ENCODE measurements around the gene HSD17B3.
A peak's percentile ranks its signal among the peaks of the same experiment; 100 is the strongest.
"Not testable (repeated sequence)": the region's sequence is repeated elsewhere in the genome, so short reads cannot be mapped to it uniquely, and the experiment has no call there.

HSD17B3 gene

DNA sequence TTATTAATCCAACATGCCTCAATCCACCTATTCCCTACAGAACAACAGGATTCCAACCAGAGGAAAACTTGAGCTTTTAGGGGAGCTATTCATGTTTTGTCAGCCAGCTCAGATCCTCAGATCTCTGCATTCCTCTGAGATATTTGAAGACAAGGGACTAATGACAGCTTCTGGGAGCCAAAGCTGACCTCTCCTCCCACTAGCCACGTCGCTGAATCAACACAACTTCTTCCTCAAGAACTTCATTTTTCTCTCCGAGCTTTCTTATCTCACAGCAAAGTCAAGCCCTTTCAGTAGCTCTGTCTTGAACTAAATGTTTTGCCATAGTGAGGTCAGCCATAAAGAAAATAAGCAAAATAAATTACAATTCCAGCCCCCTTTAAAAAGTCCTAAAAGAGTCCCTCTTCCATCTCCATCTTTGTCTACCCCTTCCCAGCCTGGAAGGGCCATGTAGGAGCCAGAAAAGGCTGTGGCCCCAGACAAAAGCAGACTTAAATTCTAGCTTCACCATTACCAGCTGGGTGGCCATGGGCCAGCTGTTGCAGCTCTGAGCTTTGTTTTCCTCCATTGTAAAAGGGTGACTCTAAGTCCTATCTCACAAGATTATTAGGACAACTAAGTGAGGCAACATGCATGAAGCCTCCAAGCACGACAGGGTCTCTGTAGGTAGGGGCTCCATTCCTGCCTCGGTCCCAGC lies 65.0 kb downstream of the HSD17B3 start:
- in situ Hi-C loops (cut with MboI; ENCODE audit: low sequenced_read_pairs) = loop anchor here (5.0 kb wide), 1 partner anchor 75 kb away; no protein-coding TSS in a partner anchor
- Histone ChIP-seq H3K36me3 (replicated peaks) (no peaks in the 10 kb centered on the region), H3K4me3 (no peak overlapping the region), H3K27me3 (ENCODE audit: low read depth) (no peaks in the 10 kb centered on the region), H3K4me1 (no peaks in the 10 kb centered on the region), H3K9me3 (no peaks in the 10 kb centered on the region)
- DNase-seq (ENCODE audit: low spot score in 2 of 2) = no peak

DNA sequence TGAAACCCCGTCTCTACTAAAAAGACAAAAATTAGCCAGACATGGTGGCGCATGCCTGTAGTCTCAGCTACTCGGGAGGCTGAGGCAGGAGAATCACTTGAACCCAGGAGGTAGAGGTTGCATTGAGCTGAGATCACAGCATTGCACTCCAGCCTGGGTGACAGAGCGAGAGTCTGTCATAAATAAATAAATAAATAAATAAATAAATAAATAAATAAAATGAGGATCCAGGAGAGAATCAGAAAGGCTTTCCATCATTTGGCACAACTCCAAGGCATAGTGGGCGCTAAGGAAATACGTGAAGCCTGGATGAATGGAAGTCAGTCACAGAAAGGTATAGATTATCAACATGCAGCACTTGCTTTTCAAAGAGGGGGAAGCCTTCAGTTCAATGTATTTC lies 65.6 kb downstream of the HSD17B3 start:
- H3K4me3 ChIP-seq; H3K4me1 ChIP-seq; H3K27me3 ChIP-seq (ENCODE audit: low read depth); H3K9me3 ChIP-seq; DNase-seq (ENCODE audit: low spot score in 2 of 2); H3K36me3 ChIP-seq (replicated peaks): not testable (repeated sequence)
- in situ Hi-C loops (cut with MboI; ENCODE audit: low sequenced_read_pairs) = loop anchor here (5.0 kb wide), 1 partner anchor 76 kb away; no protein-coding TSS in a partner anchor

DNA sequence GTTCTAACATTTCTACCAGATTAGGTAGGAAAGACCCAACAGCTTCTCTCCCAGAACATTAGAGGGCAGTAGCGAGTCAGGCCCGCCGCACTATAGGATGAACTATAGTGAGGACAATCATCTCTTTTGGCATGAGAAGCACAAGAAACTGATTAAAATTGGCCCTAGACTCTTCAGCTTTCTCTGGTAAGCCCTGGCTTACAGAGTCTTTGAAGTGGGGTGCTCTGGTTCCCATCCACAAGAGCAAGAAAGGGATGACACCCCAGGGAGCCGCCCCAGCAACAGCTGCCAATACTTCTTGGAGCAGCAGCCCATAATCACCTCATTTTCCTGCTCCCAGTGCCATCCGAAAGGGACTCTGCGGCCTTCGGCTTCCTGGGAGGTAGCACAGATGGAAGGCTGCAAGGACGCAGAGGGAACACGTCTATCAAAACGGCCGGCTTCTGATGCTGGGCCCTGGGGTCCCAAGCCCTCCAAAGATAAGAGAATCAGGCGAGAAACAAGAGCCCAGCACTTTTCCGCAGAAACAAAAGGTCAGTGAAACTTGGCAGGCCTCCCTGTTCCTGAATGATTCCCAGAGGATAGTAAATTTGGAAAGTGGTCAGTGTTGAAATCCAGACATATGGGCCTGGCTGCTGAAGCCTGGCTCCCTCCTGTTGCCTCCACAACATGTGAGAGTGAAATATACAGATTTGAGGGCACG lies 69.3 kb downstream of the HSD17B3 start:
- in situ Hi-C loops (cut with MboI; ENCODE audit: low sequenced_read_pairs) = no loop called here
- Histone ChIP-seq H3K9me3 (no peaks in the 10 kb centered on the region), H3K4me1 (no peaks in the 10 kb centered on the region), H3K36me3 (replicated peaks) (no peaks in the 10 kb centered on the region), H3K27me3 (ENCODE audit: low read depth) (no peaks in the 10 kb centered on the region), H3K4me3 (no peak overlapping the region)
- peak; percentile 62 to 67 for DNase-seq (ENCODE audit: low spot score in 2 of 2)

DNA sequence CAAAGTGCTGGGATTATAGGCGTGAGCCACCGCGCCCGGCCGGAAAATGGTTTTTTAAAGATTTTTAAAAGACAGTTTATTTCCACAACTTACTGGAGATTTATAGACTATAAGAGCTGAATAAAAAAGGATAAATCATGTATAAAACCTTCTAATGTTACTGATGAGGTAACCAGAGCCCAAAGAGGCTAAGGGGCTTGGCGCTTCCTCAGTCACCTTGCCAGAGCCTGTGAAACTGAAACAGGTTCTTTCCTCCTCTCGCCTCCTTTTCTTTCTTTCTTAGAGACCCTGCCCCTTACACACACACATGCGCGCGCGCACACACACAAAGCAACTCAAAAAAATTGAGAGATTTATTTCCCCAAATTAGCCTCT lies 69.8 kb downstream of the HSD17B3 start:
- no peaks in the 10 kb centered on the region for H3K36me3 ChIP-seq (replicated peaks)
- no peaks in the 10 kb centered on the region for H3K9me3 ChIP-seq
- no peak for DNase-seq (ENCODE audit: low spot score in 2 of 2)
- no peaks in the 10 kb centered on the region for H3K4me1 ChIP-seq
- H3K27me3 ChIP-seq (ENCODE audit: low read depth) = no peaks in the 10 kb centered on the region
- in situ Hi-C loops (cut with MboI; ENCODE audit: low sequenced_read_pairs) = no loop called here
- no peak overlapping the region for H3K4me3 ChIP-seq

DNA sequence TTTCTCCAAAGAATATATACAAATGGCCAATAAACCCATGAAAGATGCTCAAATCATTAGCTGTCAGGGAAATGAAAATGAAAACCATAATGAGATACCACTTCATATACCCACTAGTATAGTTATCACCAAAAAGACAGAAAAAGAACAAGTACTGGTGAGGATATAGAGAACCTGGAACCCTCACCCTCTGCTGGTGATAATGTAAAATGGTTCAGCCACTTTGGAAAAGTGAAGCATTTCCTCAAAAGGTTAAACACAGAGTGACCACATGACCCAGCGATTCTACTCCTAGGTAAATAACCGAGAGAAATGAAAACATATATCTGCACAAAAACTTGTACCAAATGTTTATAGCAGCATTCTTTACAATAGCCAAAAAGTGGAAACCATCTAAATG lies 72.0 kb downstream of the HSD17B3 start:
- Histone ChIP-seq H3K9me3 (no peaks in the 10 kb centered on the region), H3K4me1 (no peaks in the 10 kb centered on the region), H3K4me3 (no peak overlapping the region), H3K36me3 (replicated peaks) (no peaks in the 10 kb centered on the region), H3K27me3 (ENCODE audit: low read depth) (no peaks in the 10 kb centered on the region)
- in situ Hi-C loops (cut with MboI; ENCODE audit: low sequenced_read_pairs) = no loop called here
- DNase-seq (ENCODE audit: low spot score in 2 of 2) = no peak

DNA sequence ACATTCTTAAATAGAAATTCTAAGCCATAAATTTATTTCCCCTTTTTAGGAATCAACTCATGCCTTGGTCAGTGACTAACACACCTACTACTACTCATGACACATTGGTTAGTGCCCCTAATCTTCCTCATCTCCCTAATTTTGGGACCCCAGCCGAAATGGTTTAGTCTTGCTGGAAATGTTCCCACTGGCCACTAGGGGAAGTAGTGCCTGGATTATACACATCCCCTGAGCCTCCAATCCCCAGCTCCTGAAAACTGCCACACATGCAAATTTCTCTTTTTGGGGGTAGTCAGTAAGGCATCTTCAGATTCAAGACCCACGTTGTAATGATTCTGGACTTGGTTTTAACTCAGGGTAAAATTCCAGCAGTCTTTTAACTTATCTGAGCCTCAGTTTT lies 79.8 kb downstream of the HSD17B3 start:
- in situ Hi-C loops (cut with MboI; ENCODE audit: low sequenced_read_pairs) = no loop called here

DNA sequence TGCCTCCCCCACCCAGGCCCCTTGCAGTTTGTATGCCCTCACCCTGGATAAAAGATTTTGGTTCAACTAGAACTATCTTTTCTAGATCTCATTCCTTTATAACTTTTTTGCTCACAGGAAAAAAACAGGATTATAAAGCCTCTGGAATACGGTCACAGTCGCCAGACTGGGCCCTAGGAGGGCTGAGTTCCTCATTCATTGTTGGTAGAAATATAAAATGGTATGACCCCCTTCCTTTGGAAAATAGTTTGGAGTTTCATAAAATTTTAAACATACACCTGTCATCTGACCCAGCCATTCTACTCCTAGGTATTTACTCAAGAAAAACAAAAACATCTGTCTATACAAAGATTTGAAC lies 82.1 kb downstream of the HSD17B3 start:
- Histone ChIP-seq H3K27me3 (ENCODE audit: low read depth) (no peaks in the 10 kb centered on the region), H3K36me3 (replicated peaks) (no peaks in the 10 kb centered on the region), H3K9me3 (no peaks in the 10 kb centered on the region), H3K4me1 (peaks cover 4% of the 10 kb centered on the region), H3K4me3 (no peak overlapping the region)
- DNase-seq (ENCODE audit: low spot score in 2 of 2) = no peak
- in situ Hi-C loops (cut with MboI; ENCODE audit: low sequenced_read_pairs) = no loop called here

More for the DNA sequence above, 79.8 kb downstream of the HSD17B3 start:
- no peaks in the 10 kb centered on the region for H3K9me3 ChIP-seq
- no peaks in the 10 kb centered on the region for H3K36me3 ChIP-seq (replicated peaks)
- H3K4me1 ChIP-seq = peaks cover 4% of the 10 kb centered on the region
- no peak overlapping the region for H3K4me3 ChIP-seq
- peak; percentile 9 to 29 for DNase-seq (ENCODE audit: low spot score in 2 of 2)
- H3K27me3 ChIP-seq (ENCODE audit: low read depth) = no peaks in the 10 kb centered on the region

DNA sequence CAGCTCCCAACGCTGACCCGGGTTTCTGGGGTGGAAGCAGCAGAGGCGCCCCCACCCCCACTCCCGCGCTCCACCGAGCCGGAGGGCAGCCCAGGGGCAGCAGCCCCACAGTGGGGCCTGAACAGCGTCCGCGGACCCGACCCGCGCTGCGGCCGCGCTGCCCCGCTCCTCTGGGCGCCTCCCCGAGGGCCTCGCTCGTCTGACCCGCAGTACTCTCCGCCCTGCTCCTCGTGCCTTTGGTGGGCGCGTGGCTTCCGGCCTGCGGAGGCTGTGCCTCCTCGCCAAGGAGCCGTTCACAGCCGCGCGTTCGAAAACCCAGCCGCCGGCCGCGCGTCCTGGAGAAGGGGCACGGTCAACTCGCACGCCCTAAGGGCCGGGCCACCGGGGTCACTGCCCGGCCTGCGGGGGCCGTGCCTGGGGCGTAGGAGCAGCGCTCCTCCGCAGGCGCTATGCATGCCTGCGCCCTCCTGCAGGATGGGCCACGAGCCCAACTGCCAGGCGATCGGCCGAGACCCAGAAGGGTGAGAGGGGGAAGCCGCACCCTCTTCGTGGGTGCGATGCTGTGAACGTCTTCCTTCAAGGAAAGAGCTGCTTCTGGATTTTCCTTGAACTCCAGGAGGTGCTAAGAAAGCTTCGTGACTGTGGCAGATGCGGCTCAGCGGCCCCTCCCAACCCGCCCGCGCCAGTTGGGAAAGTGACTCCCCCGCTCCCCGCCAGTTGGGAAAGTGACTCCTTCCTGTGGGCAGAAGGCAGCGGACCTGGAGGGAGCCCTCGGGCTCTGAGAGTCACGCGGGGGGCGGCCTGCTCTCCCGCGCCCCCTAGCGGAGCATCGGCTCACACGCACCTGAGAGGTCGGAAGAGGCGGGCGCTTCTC lies 82.7 kb downstream of the HSD17B3 start:
- Histone ChIP-seq H3K4me3 (no peak overlapping the region), H3K36me3 (replicated peaks) (no peaks in the 10 kb centered on the region), H3K9me3 (no peaks in the 10 kb centered on the region), H3K4me1 (peaks cover 4% of the 10 kb centered on the region), H3K27me3 (ENCODE audit: low read depth) (no peaks in the 10 kb centered on the region)
- peak in 1 of 2 experiments; percentile 35 for DNase-seq (ENCODE audit: low spot score in 2 of 2)
- in situ Hi-C loops (cut with MboI; ENCODE audit: low sequenced_read_pairs) = no loop called here

DNA sequence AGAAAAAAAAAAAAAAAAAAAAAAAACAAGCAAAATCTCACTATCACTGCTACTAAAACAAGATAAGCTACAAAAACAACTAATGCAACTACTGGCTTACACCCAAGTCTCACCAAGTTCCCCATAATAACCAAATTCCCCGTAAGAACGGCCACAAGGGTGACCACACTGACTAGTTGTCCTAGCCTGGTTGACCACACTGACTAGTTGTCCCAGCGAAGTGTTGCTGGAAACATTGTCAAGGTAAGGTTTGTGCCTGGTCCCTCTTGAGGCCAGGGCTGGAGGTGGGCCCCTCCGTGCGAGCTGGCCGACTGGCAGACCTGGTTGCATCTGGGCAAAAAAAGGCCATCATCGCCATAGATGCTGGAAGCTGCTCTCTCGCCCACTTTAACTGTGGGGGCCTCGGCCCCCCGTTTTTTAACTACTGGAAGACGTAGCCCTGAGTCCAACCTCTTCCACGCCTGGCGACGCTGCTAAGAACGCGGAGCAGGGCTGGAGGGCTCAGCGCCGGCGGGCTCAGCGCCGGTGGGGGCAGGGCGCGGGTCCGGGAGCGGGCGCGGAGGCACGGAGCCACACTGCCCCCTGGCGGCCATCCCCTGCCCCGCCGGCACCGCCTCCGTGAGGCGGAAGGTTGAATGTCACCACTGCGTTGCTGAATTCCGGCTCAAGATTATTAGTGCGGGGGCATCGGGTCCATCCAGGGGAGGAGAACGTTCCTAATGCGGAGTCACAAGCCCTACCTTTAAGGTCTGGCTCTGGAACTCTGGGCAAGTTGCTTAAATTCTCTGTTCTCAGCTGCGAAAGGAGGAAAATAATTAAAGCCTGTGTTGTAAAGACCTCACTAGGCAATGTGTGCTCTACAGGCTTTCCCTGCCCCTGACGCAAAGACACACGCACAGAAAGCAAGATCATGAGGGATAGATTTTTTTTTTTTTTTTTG lies 84.0 kb downstream of the HSD17B3 start:
- H3K27me3 ChIP-seq (ENCODE audit: low read depth) = no peaks in the 10 kb centered on the region
- peaks cover 4% of the 10 kb centered on the region for H3K4me1 ChIP-seq
- H3K36me3 ChIP-seq (replicated peaks) = no peaks in the 10 kb centered on the region
- in situ Hi-C loops (cut with MboI; ENCODE audit: low sequenced_read_pairs) = no loop called here
- peak; percentile 70 to 87 for DNase-seq (ENCODE audit: low spot score in 2 of 2)
- H3K9me3 ChIP-seq = no peaks in the 10 kb centered on the region
- peak overlapping the region; percentile 19 for H3K4me3 ChIP-seq

DNA sequence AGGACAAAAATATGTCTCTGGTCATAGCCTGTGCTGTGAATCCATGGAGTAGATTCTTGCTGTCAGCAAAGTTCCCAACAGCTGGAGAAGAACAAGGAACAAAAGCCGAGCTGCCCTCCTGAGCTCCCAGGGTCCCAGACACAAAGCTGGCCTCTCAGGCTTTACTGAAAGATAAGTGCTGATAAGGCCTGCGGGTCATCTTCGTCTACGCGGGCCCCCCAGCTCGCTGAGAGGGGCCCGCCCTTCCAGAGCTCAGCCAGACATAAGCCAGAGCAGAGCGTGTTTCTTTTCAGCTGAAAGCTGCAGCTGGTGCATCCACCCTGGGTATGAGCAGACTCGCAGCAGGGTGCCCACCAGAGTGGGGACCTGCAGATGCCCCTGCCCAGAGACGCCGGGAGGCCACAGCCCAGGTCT lies 84.7 kb downstream of the HSD17B3 start:
- no peak for DNase-seq (ENCODE audit: low spot score in 2 of 2)
- H3K27me3 ChIP-seq (ENCODE audit: low read depth) = no peaks in the 10 kb centered on the region
- in situ Hi-C loops (cut with MboI; ENCODE audit: low sequenced_read_pairs) = no loop called here
- no peaks in the 10 kb centered on the region for H3K9me3 ChIP-seq
- no peaks in the 10 kb centered on the region for H3K36me3 ChIP-seq (replicated peaks)
- peaks cover 4% of the 10 kb centered on the region for H3K4me1 ChIP-seq
- H3K4me3 ChIP-seq = no peak overlapping the region

DNA sequence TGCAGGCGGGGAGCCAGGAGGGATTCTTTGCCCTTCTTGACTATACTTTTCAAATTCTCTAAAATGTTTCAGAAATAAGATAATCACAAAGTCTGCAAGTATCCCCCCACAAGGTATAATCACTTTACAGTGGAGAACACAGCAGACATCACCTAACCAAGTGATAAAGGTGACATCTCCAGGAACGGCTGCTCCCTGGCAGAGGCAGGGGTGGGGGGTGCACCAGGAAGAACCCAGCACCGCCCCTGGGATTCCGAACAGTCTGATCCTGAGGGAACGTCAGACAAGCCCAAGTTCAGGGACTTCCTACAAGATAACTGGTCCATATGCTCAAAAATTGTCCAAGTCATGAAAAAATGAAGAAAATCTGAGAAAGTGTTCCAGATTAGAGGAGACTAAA lies 85.4 kb downstream of the HSD17B3 start:
- DNase-seq (ENCODE audit: low spot score in 2 of 2) = no peak
- in situ Hi-C loops (cut with MboI; ENCODE audit: low sequenced_read_pairs) = no loop called here
- Histone ChIP-seq H3K9me3 (no peaks in the 10 kb centered on the region), H3K4me1 (peaks cover 4% of the 10 kb centered on the region), H3K36me3 (replicated peaks) (no peaks in the 10 kb centered on the region), H3K4me3 (no peak overlapping the region), H3K27me3 (ENCODE audit: low read depth) (no peaks in the 10 kb centered on the region)

DNA sequence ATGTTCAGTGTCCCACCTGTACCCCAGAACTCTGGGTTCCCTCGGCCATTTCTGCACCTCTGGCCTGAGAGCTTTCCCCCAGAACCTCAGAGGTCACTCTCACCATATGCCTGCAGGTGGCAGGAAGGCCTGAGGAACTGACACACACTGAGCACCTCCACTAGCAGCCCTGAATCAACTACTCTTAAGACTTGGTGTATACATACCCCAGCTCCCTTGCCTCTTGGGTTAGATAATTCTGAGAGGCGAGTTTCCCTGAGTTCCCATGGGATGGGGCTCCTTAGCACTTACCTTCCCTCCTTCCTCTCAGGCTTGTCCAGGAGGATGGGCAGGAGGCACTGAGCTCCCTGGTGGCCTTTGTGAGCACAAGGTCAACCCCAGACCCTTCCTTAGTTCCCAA lies 86.1 kb downstream of the HSD17B3 start:
- peaks cover 4% of the 10 kb centered on the region for H3K4me1 ChIP-seq
- H3K27me3 ChIP-seq (ENCODE audit: low read depth) = no peaks in the 10 kb centered on the region
- no peak for DNase-seq (ENCODE audit: low spot score in 2 of 2)
- H3K36me3 ChIP-seq (replicated peaks) = no peaks in the 10 kb centered on the region
- no peak overlapping the region for H3K4me3 ChIP-seq
- in situ Hi-C loops (cut with MboI; ENCODE audit: low sequenced_read_pairs) = no loop called here
- no peaks in the 10 kb centered on the region for H3K9me3 ChIP-seq

DNA sequence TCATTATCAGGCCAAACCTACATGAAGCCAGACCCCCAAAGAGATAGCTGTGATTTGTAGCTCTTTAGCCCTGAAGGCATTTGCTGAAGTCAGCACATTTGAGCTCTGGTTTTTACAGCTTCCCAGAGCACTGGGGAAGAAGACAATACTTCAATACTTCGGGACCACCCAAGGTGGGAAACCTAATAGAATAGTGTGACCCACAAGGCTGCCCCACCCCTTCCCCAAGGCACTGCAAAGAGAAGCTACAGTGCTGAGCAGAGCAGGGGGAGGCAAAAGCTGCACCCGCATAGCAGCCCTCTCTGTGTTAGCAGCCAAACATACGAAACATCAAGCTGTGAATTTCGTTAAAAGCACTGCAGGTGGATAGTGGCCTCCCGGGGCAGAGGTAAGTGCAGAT lies 87.3 kb downstream of the HSD17B3 start:
- Histone ChIP-seq H3K4me1 (peaks cover 4% of the 10 kb centered on the region), H3K4me3 (no peak overlapping the region), H3K27me3 (ENCODE audit: low read depth) (no peaks in the 10 kb centered on the region), H3K9me3 (no peaks in the 10 kb centered on the region), H3K36me3 (replicated peaks) (no peaks in the 10 kb centered on the region)
- in situ Hi-C loops (cut with MboI; ENCODE audit: low sequenced_read_pairs) = no loop called here
- DNase-seq (ENCODE audit: low spot score in 2 of 2) = no peak
